Astrocyte (in vitro differentiated cells and primary cell): ENCODE results near the gene AMFR. TPM values are rescaled to one million over a fixed set of nuclear protein-coding genes. Genes with fewer than 3 reads are reported as not detected.
"Not testable (repeated sequence)": the region's sequence is repeated elsewhere in the genome, so short reads cannot be mapped to it uniquely, and the experiment has no call there.

Experiments
- DNase-seq: peaks from one replicate; pipeline ENCODE4 v3.0.0-alpha.2; 2010; ENCODE audit warnings: low read depth
- FAIRE-seq: peaks from 2 replicates; lab custom pipeline; 2011; peaks lifted over from hg19 to GRCh38; lab: Jason Lieb, UNC
- H2AFZ ChIP-seq: 2 replicates; pipeline ENCODE4 v1.6.0; 2012; ENCODE audit warnings: low read depth, low read length, inconsistent platforms
- H3K27ac ChIP-seq: 2 replicates; pipeline ENCODE4 v1.5.1; 2011; ENCODE audit warnings: low read depth, low read length, inconsistent platforms
- H3K27me3 ChIP-seq: 2 replicates; pipeline ENCODE4 v1.6.0; 2011; ENCODE audit warnings: low read length, inconsistent platforms; ENCODE audit not compliant: insufficient read depth
- H3K36me3 ChIP-seq: 2 replicates; pipeline ENCODE4 v1.5.1; 2011; ENCODE audit warnings: low read length, inconsistent platforms; ENCODE audit not compliant: insufficient read depth
- H3K4me1 ChIP-seq: 2 replicates; pipeline ENCODE4 v1.5.1; 2011; ENCODE audit warnings: low read length, inconsistent platforms; ENCODE audit not compliant: insufficient read depth
- H3K4me2 ChIP-seq: 2 replicates; pipeline ENCODE4 v1.6.0; 2012; ENCODE audit warnings: low read length, inconsistent platforms
- H3K4me3 ChIP-seq: 2 replicates; pipeline ENCODE4 v1.5.1; 2011; ENCODE audit warnings: low read depth, mild to moderate bottlenecking, low read length, inconsistent platforms; ENCODE audit not compliant: insufficient read depth
- H3K79me2 ChIP-seq: 2 replicates; pipeline ENCODE4 v1.6.0; 2012; ENCODE audit warnings: mild to moderate bottlenecking, low read length, inconsistent platforms; ENCODE audit not compliant: insufficient read depth
- H3K9ac ChIP-seq: 2 replicates; pipeline ENCODE4 v1.6.0; 2012; ENCODE audit warnings: mild to moderate bottlenecking, low read length, inconsistent platforms
- H3K9me3 ChIP-seq: 2 replicates; pipeline ENCODE4 v1.5.1; 2012; ENCODE audit warnings: low read depth, mild to moderate bottlenecking, low read length, inconsistent platforms; ENCODE audit not compliant: insufficient read depth
- H4K20me1 ChIP-seq: 2 replicates; pipeline ENCODE4 v1.6.0; 2012; ENCODE audit warnings: low read length, inconsistent platforms; ENCODE audit not compliant: insufficient read depth
- H3K27ac Mint-ChIP-seq: one replicate; pipeline ENCODE4 v1.8.0; 2021; ENCODE audit warnings: mild to moderate bottlenecking, mixed read lengths; ENCODE audit not compliant: unreplicated experiment
- H3K27me3 Mint-ChIP-seq: one replicate; pipeline ENCODE4 v1.8.0; 2021; ENCODE audit warnings: low read depth, mixed read lengths; ENCODE audit not compliant: unreplicated experiment
- H3K36me3 Mint-ChIP-seq: one replicate; pipeline ENCODE4 v1.8.0; 2021; ENCODE audit warnings: low read depth, mixed read lengths; ENCODE audit not compliant: unreplicated experiment
- H3K4me1 Mint-ChIP-seq: one replicate; pipeline ENCODE4 v1.8.0; 2021; ENCODE audit warnings: low read depth, mixed read lengths; ENCODE audit not compliant: unreplicated experiment
- H3K4me3 Mint-ChIP-seq: one replicate; pipeline ENCODE4 v1.8.0; 2021; ENCODE audit warnings: mild to moderate bottlenecking, moderate library complexity, mixed read lengths; ENCODE audit not compliant: unreplicated experiment
- H3K9me3 Mint-ChIP-seq: one replicate; pipeline ENCODE4 v1.8.0; 2021; ENCODE audit warnings: mild to moderate bottlenecking, mixed read lengths; ENCODE audit not compliant: unreplicated experiment
- CTCF ChIP-seq: IDR thresholded peaks from 2 replicates; pipeline ENCODE4 v1.5.1; 2011; ENCODE audit warnings: low read depth, mild to moderate bottlenecking, inconsistent platforms, low read length, moderate library complexity; ENCODE audit not compliant: insufficient read depth
- EZH2 ChIP-seq: IDR thresholded peaks from 2 replicates; pipeline ENCODE4 v1.6.1; 2012; ENCODE audit warnings: mild to moderate bottlenecking, low read length, inconsistent platforms; ENCODE audit not compliant: insufficient read depth
- total RNA-seq: library from RNA; stranded (reverse); gene quantifications from 2 replicates; pipeline ENCODE4 v1.2.1, GENCODE V29; 2021

The AMFR gene
- total RNA-seq, 1 donor from 2014 or later = 86.2 TPM

- Mint-ChIP-seq H3K4me1 (peaks cover 11% of the 10 kb centered on the region), H3K27me3 (no peaks in the 10 kb centered on the region), H3K27ac (no peak overlapping the region), H3K36me3 (peaks cover 61% of the 10 kb centered on the region), H3K9me3 (peaks cover 25% of the 10 kb centered on the region), H3K4me3 (no peak overlapping the region)
- H3K4me2 ChIP-seq = no peak overlapping the region
- no peak for DNase-seq
- H3K79me2 ChIP-seq = no peaks in the 10 kb centered on the region
- H2AFZ ChIP-seq = no peak overlapping the region
- H3K9me3 ChIP-seq = peaks cover 4% of the 10 kb centered on the region
- no peak overlapping the region for H3K9ac ChIP-seq
- no peak overlapping the region for H3K27ac ChIP-seq
- H3K4me1 ChIP-seq = peaks cover 14% of the 10 kb centered on the region
- FAIRE-seq = no peak
- H3K4me3 ChIP-seq = no peak overlapping the region
- H3K36me3 ChIP-seq = peaks cover 32% of the 10 kb centered on the region
- TF ChIP-seq CTCF (no peak), EZH2 (no peak)
- H3K27me3 ChIP-seq = no peaks in the 10 kb centered on the region
- no peaks in the 10 kb centered on the region for H4K20me1 ChIP-seq
These were observed 41.1 kb downstream of the AMFR start for GRCh38 chr16:56384074-56384721.

- Histone ChIP-seq H3K79me2 (no peaks in the 10 kb centered on the region), H4K20me1 (no peaks in the 10 kb centered on the region), H3K4me3 (no peak overlapping the region), H3K27ac (no peak overlapping the region), H3K9ac (no peak overlapping the region), H2AFZ (no peak overlapping the region), H3K4me2 (peak overlapping the region; percentile 21), H3K27me3 (no peaks in the 10 kb centered on the region), H3K4me1 (peaks cover 10% of the 10 kb centered on the region), H3K36me3 (peaks cover 31% of the 10 kb centered on the region), H3K9me3 (peaks cover 4% of the 10 kb centered on the region)
- Mint-ChIP-seq H3K9me3 (peaks cover 28% of the 10 kb centered on the region), H3K27me3 (no peaks in the 10 kb centered on the region), H3K4me1 (peaks cover 11% of the 10 kb centered on the region), H3K4me3 (peak overlapping the region; percentile 10), H3K36me3 (peaks cover 69% of the 10 kb centered on the region), H3K27ac (no peak overlapping the region)
- DNase-seq (peak; percentile 76), FAIRE-seq (peak; percentile 9)
- TF ChIP-seq CTCF = no peak
- no peak for TF ChIP-seq EZH2
These were observed 42.4 kb downstream of the AMFR start for GRCh38 chr16:56382901-56383355.

- no peaks in the 10 kb centered on the region for H3K27me3 ChIP-seq
- Mint-ChIP-seq H3K36me3 (peaks cover 68% of the 10 kb centered on the region), H3K4me3 (no peak overlapping the region), H3K27ac (no peak overlapping the region), H3K27me3 (no peaks in the 10 kb centered on the region), H3K4me1 (peaks cover 9% of the 10 kb centered on the region), H3K9me3 (peaks cover 28% of the 10 kb centered on the region)
- no peak overlapping the region for H3K4me2 ChIP-seq
- no peak overlapping the region for H3K27ac ChIP-seq
- H3K9me3 ChIP-seq = peaks cover 4% of the 10 kb centered on the region
- H4K20me1 ChIP-seq = peaks cover 2% of the 10 kb centered on the region
- DNase-seq (no peak), FAIRE-seq (no peak)
- peaks cover 28% of the 10 kb centered on the region for H3K36me3 ChIP-seq
- H3K79me2 ChIP-seq = peaks cover 2% of the 10 kb centered on the region
- H3K4me1 ChIP-seq = peaks cover 10% of the 10 kb centered on the region
- no peak overlapping the region for H3K9ac ChIP-seq
- H3K4me3 ChIP-seq = no peak overlapping the region
- no peak for TF ChIP-seq EZH2
- no peak for TF ChIP-seq CTCF
- no peak overlapping the region for H2AFZ ChIP-seq
These were observed 42.9 kb downstream of the AMFR start for GRCh38 chr16:56382459-56382858.

- H3K27me3 ChIP-seq, H4K20me1 ChIP-seq, H3K9me3 ChIP-seq, DNase-seq, H3K4me3 ChIP-seq, H3K4me2 ChIP-seq, H3K9ac ChIP-seq, H2AFZ ChIP-seq, H3K27ac ChIP-seq, H3K4me3 Mint-ChIP-seq, H3K4me1 Mint-ChIP-seq, H3K27me3 Mint-ChIP-seq, FAIRE-seq: not testable (repeated sequence)
- H3K79me2 ChIP-seq = peaks cover 11% of the 10 kb centered on the region
- H3K9me3 Mint-ChIP-seq = peaks cover 28% of the 10 kb centered on the region
- peaks cover 28% of the 10 kb centered on the region for H3K36me3 ChIP-seq
- H3K4me1 ChIP-seq = peaks cover 10% of the 10 kb centered on the region
- peaks cover 60% of the 10 kb centered on the region for H3K36me3 Mint-ChIP-seq
- peak overlapping the region; percentile 11 for H3K27ac Mint-ChIP-seq
These were observed 44.4 kb downstream of the AMFR start for GRCh38 chr16:56380778-56381485.
